HG03469 (cell line): Measurements from ENCODE around the gene ZBTB46.
"Not testable (repeated sequence)": the region's sequence is repeated elsewhere in the genome, so short reads cannot be mapped to it uniquely, and the experiment has no call there.

Experiments
- ATAC-seq: cut with Tn5 transposase; IDR thresholded peaks from one replicate; pipeline ENCODE4 v1.9.1; 2021; ENCODE audit warnings: mild to moderate bottlenecking, moderate library complexity, moderate number of reproducible peaks; ENCODE audit not compliant: unreplicated experiment

Gene ZBTB46

DNA sequence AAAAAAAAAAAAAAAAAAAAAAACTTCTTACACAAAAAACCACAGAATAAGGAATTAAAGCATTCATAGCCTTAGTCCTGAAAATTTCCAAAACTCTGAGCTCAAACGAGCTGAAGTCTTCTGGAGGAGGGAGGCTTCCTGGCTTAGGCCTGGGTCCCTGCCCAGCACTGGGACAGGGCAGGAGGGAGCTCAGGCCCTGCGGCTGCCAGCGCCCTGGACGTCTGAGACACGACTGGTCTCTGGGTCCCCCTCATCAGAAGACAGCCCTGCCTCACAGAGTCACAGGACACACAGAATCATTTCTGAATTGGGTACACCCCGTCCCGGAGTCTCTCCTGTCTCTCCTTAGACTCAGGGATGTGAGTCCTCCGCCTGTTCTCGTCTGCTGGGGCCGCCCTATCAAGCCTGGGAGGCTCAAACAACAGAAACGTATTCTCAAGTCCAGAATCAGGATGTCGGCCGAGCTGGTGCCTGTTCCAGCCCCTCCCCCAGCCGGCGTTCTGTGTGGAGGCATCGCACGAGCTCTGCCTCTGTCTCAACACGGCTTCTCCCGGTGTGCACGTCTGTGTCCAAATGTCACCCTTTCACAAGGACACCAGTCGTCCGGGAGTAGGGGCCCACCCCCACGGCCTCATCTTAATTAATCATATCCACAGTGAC lies 39.4 kb downstream of the ZBTB46 start:
- ATAC-seq: no peak

DNA sequence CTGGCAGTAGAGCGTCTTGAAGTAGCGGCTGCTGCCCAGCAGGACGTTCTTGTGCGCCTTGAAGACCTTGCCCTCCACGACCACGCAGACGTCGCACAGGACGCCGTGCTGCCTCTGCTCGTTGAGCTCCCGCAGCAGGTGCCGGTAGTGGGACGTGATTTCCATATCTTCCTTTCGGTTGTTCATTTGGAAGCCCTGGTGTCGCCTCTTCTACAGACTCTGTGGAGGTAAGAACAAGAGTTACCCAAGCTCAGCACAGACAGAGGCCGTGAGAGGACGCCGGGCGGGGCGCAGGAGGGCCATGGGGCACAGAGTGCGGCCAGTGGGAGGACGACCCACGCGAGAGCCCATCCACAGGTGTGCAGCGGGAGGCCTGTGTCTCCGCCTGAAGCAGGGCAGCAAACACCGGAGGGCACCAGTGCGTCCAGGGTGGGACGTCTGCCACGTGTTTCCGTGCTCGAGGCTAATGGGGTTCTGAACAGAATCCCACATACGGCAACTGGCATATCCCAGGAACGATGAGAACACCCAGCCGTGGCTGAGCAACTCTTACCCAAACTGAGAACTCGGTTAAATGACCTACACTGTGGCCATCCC lies 40.4 kb downstream of the ZBTB46 start:
- no peak for ATAC-seq

DNA sequence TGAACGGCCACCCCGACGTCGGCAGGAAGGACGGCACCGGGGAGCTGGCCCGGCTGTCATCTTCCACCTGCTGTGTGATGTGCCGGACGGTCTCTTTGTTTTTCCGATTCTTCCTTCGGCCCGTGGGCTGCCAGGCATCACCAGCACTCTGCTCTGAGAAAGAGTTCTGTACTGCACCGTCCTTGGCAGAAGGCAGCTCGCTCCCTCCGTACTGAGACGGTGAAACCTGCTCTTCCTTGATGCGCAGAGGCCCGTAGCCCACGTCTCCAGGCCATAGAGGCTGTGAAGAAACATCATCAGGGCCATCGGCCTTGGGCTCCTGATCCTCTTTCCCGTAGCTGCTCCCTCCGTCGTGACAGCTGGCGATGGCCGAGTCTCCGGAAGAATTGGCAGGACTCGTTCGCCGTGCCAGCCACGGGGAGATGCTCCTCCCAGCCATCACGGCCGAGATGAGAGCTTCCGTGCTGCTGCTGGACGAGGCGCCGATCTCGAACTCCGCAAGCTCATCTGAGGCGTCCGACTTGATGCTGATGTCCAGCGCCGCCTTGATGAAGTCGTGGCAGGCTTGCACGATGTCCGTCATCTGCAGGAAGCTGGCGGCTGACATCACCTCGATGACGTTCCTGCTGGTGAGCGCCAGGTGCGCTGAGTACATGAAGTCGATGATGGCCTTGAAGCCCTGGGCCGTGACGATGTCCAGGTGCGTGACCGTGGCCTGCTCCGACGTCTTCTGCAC lies 41.1 kb downstream of the ZBTB46 start:
- ATAC-seq: no peak

DNA sequence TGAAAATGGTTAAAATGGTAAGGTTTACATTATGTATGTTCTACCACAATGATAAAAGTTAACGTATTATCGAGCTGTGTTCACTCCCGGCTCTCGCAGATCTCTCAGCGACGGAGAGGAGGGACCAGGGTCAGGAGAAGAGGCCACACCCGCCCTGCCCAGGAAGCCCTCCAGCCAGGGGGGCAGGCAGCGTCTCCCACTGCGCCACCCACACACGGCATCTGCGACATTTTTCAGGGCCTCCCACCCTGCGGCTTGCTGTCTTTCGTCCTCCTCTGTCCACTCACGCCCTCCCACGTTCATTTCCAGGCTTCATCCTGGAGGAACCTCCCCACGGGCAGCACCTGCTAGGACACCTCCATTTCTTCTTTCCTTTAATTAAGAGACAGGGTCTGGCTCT lies 43.3 kb downstream of the ZBTB46 start:
- ATAC-seq: no peak

DNA sequence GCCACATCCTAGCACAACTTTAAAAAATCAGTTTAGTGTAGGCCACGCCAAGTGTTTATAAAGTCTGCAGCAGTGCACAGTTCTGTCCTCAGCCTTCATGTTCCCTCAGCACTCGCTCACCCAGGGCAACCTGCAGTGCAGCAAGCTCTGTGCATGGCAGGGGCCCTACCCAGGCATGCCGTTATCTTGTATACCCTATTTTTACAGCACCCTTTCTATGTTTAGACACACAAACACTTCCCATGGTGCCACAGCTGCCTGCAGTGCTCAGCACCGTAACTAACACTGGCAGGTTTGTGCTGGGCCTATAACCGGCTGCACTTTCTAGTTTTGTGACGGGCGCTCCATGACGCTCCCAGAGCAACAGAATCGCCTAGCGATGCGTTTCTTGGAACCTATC lies 43.8 kb downstream of the ZBTB46 start:
- no peak for ATAC-seq

DNA sequence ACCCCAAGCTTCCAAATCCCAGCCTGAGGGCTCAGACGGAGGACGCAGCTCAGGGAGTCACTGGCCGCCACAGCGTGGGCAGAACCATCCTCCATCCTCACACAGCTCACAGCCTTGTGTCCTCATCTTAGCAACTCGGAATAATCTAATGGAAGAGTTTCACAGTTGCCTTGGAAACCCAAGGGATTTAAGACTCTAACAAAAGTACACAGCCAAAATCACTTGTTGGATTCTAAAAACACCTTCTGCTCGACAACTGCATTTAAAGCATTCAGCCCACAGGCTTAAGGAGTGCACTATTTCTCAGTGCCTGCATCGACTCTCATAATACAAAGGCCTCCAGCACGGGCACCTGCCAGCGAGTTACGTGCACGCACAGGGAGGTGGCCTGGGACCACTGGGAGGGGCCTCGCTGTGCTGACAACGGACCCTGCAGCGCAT lies 45.4 kb downstream of the ZBTB46 start:
- ATAC-seq: no peak

DNA sequence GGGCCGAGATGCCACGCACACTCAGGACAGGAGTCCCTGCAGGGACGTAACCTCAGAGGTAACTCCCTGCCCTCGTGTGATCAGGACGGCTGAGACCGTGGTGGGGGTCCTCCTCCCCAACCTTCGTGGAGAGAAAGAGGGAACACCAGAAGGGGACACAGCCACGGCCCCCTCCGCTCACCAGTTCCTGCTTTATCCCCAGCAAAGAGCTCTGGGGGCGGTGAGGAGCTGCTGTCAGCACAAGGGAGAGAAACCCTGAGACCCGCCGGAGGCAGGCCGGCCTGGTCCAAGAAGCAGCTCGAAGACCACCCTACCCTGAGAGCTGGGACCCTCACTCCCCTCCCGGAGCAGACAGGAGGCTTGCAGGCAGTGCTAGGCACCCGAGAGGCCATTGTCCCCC lies 47.1 kb downstream of the ZBTB46 start:
- ATAC-seq: no peak

DNA sequence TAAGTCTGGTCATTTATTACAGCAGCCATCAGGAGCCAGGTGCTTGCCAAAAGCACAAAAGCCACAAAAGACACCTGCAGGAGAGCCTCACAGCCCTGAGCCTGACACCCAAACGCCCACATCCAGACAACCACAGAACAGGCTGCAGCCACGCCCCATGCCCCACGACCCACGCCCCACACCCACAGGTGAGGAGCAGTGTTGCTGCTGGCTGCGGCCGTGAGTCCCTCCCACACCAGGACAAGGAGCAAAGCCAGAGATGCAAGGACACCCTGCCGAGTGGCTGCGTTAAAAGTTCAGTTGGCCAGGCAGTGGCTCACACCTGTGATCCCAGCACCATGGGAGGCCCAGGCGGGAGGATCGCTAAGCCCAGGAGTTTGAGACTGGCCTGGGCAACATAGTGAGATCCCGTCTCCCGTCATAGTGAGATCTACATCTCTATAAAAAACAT lies 48.5 kb downstream of the ZBTB46 start:
- no peak for ATAC-seq

DNA sequence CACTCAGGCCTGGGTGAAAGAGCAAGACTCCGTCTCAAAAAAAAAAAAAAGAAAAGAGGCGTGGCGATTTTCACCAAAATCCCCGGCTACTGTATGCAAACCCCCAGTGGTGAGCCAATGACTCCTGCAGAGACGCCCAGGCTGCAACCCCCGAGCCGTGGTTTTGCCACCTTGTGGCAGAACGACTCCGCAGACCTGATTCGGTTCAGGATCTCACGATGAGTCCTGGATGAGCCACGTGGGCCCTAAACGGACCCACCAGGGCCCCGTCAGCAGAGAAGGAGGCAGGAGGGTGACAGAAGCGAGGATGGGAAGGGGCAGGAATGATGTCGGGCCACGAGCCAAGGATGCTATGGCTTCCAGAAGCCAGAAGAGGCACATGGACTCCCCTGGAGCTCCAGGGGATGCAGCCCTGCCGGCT lies 49.0 kb downstream of the ZBTB46 start:
- no peak for ATAC-seq

DNA sequence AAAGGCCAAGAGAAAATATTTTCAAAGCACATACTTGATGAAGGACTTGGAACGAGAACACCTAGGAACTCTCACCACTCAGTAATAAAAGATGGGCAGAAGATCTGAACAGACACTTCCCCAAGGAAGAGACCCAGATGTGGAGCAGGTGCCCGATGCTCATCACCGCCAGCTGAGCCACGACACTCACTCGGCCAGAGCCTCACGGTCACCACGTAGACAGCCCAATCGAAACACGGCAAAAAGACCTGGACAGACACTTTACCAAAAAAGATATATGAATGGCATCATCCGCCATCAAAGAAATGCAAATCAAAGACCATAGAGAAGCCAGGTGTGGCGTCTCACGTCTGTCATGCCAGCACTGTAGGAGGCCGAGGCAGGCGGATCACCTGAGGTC lies 49.9 kb downstream of the ZBTB46 start:
- ATAC-seq: no peak

DNA sequence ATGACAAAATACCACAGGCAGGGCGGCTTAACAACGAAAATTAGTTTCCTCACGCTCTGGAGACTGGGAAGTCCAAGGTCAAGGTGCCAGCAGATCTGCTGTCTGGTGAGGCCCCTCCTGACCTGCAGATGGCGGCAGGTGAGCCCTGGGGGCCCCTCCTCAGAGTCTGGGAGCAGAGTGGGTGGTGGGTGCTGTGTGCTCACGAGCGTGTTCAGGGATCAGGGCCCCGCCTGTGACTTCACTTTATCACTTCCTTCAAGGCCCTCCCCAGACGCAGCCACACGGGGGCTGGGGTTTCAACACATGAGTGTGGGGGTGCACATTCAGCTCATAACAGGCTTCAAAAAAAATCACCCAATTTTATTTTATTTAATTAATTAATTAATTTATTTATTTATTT lies 52.2 kb downstream of the ZBTB46 start:
- no peak for ATAC-seq

DNA sequence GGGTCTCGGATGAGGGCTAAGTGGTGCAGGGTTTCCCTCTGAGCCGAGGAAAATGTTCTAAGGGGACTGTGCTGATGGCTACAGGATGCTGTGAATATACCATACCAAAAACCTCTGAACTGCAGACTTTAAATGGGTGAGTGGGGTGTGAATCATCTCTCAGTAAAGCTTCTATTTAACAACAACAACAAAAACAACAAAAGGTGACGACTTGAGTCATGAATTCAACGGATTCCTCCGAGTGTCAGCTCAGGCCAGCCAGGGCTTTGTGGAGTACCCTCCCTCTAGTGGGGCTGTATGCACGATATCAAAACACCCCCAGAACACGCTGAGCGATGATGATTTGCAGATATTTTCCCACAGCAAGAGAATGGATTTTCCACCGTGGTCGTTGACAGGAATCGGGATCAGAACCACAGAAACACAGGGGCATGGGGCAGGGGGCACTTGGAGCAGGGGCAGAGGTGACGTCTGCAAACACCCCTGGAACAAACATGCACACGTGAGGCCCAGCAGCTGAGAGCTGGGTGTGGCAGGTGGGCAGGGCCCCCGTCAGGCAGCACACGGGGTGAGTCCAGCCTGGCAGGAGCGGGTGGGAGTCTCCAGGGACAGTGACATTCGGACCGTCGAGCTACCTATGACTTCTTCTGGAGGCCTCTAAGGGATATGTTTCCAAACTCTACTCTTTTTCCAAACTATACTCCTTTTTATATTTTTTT lies 52.9 kb downstream of the ZBTB46 start:
- ATAC-seq: no peak

DNA sequence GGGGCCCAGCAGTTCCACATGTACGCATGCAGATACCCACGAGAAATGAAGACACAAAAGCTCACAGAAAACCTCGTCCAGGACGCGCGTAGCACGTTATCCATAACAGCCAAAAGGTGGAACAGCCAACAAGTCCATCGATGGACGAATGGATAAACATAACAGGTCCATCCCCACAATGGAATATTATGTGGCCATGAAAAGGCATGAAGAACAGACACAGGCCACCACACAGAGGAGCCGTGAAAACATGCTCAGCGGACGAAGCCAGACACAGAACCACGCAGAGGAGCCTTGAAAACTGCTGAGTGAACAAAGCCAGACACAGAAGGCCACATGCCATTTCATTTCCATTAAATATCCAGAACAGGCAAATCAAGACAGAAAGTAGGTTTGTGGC lies 53.5 kb downstream of the ZBTB46 start:
- no peak for ATAC-seq

DNA sequence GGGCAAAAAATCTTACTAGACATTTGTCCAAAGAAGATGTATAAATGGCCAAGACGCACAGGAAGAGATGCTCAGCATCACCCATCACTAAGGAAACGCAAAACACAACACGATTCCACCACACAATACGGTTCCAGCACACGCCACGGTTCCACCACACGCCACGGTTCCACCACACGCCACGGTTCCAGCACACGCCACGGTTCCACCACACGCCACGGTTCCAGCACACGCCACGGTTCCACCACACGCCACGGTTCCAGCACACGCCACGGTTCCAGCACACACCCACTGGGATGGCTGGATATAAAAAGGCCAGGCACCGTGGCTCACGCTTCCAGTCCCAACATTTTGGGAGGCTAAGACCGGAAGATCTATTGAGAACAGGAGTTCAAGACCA lies 54.2 kb downstream of the ZBTB46 start:
- not testable (repeated sequence) for ATAC-seq

DNA sequence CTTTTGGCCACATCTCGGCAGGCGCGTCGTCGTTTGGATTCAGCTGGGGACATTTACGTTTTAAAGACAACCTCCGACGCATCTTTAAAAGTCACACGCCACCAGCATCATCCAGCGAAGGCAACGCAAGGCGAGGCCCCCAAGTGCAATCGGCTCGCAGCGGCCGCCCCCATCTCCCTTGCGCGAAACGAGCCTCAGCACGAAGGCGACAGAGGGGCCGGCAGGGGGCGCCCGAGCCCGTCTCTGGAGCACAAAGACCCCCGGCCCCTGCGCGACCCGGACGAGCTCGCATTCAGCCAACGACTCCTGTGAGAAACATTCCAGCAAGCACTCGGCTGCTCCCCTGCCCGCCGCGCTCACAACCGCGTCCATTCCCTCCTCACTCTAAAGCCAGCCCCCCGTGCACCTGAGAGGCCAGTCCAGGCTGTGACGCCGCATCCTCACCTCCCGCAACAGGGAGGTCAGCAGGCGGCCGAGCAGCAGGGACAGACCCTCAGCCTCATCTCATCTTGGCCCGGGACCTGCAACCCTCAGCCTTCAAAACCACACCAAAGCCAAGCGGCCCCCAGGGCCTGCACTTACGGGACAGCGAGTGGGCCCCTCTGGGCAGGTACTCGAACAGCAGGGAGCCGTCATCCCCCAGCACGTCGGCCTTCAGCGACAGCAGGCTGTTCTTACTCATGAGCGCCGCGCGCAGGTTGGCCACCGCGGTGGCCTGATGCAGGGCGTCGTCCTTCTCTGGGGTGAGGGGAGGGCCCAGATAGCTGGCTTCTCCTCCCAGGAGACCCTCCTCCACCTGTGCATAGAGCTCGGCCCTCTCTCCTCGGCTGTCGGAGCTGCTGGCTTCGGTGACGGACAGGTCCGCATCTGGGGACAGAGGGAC lies 55.7 kb downstream of the ZBTB46 start:
- ATAC-seq: no peak

DNA sequence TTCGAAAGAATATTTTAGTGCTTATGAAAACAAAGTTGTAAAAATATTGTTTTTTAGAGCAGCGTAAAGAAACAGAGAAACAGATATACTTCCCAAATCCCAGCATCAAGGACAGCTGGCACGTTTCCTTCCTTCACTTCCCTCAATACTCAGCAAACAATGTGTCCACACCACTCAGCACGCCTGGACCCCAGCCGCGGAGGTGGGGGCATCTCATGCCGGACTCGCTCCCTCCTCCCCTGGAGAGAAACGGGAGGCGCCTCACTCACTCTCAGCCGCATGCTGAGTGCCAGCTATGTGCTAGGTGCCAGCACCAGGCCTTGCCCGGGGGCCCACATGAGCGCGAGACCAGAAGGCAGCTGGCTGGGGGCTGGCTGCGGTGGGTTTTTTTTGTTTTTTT lies 56.8 kb downstream of the ZBTB46 start:
- no peak for ATAC-seq

DNA sequence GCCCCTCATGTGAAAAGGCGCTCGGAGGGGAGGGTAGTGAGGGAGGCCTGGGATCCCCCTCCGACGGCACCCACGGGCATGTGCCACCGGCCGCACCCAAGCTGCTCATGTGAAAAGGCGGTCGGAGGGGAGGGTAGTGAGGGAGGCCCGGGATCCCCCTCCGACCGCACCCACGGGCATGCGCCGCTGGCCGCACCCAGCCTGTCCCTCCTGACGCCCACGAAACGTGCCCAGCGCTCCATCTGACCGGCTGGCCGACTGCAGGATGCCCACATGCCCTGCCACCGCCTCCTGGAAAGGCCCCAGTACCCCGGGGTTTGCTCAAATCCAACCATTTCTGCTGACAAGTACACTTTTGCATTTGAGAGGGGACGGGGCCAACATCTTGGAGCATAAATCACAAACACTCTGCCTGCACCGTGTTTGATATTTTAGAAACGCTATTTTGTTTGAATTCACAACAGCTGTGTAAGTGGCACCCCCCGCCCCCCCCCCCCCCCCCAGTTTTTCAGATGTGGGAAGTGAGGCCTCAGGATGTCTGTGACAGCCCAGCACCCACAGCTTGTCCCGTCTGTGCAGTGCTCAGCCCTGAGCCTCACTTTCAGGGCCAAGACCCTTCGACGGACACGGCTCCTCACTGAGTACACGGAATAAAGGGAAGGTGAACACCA lies 57.4 kb downstream of the ZBTB46 start:
- no peak for ATAC-seq

DNA sequence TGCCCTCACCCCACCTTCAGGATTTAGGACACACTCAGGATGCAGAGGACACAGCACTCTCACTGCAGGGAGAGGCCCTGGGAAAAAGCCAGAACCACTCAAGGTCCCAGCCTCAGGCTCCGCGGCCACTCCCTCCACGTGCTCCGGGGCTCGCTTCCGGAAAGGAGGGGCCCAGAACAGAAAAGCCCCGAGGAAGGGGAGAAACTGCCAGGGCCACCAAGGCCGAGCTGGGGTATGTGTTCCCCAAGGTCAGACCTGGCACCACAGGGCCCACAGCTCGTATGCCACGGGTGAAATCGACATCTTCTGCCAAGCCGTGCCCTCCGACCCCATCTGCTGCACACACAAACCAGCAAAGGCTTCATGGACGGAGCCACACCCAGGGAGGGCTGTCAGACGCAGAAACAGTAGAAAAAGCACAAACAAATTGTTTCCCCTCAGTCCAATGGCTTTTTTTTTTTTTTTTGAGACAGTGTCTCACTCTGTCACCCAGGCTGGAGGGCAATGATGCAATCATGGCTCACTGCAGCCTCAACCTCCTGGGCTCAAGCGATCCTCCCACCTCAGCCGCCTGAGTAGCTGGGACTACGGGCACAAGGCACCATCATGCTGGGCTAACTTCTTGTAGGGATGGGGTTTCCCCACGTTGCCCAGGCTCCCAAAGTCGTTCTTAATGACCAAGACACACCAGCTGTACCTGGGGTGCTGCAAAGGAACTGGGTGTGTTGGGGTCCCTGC lies 58.1 kb downstream of the ZBTB46 start:
- no peak for ATAC-seq

DNA sequence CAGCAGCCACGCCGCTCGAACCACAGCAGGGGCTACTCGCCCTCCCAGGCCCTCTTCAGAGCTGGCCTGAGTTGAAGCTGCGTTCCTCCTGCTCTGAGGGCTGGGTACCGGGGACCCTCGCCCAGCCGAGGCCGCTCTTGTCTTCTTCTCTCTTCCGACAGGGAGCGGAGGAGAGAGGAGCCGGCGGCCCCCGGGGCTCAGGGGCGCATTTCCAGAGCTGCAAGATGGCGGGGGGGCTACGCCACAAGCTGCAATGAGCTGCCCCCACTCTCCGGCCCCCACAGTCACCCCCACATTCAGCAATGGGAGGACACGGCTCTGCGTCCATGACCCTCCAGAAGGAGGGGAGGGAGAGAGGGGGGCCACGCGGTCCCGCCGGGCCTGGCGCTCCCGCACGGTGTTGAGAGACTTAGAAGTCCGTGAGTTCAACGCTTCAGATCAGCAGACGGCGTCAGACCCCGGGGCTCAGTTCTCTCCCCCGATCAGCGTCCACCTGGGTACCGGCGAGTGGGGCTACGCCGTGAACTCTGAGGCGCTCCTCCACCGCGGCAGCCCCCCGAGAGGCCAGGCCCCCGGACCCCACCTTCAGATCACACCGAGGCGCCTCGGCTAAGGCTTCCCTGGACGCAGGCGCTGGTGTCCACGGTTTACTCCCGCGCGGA lies 59.9 kb downstream of the ZBTB46 start:
- ATAC-seq: no peak
